Stimulated activated CD8-positive, alpha-beta memory T cell treated with anti-CD3 and anti-CD28 coated beads, Interleukin-2, amount 100 ng/mL, for 48 hours (primary cell): ENCODE data around the gene AKR7A2.
A peak's percentile ranks its signal among the peaks of the same experiment; 100 is the strongest.

Experiments
- DNase-seq, 2 donors: peaks; one replicate each; pipeline ENCODE4 v3.0.0-alpha.2; 2020; ENCODE audit warnings: low read depth in 2 of 2

AKR7A2 gene

GRCh38 chr1:19325958-19326747 lies 14.2 kb upstream of the AKR7A2 start:
- DNase-seq = no peak

DNA sequence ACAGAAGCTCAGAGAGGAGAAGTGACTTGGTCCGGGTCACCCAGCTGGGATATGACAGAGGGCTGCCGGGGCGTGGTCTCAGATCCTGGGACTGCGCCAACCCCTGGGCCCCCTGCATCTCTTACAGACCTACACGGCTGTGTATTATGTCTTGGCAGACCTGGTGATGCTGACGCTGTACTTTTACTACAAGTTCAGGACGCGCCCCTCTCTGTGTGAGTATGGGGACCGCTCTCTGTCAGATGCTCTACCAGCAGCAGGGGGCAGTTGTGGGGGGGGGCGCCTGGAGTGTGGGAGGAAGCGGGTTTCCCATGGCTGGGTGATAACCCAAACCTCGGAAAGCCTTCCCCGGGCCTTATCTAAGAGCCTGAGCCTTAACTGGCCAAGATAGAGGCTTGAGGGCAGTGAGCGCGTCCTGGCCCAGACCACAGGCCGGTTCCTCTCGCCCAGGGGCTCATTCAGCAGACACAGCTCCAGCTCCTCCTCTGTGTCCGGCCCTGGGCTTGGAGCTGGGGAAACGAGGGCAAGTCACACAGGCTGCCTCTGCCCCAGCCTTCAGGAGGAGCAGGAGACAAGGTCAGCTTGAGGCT lies 13.5 kb upstream of the AKR7A2 start:
- DNase-seq = no peak

DNA sequence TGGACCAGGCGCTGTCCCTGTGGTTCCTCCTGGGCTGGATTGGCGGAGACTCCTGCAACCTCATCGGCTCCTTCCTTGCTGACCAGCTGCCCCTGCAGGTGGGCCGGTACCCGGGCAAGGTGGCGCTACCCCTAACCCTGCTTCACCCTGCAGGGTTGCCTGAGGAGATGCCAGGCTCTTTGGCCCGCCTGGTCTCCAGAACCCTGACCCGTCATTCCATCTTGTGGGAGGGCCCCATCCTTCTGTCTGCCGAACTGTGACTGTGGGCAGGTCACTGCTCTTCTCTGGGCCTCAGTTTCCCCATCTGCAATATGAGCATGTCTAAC lies 12.7 kb upstream of the AKR7A2 start:
- no peak for DNase-seq

DNA sequence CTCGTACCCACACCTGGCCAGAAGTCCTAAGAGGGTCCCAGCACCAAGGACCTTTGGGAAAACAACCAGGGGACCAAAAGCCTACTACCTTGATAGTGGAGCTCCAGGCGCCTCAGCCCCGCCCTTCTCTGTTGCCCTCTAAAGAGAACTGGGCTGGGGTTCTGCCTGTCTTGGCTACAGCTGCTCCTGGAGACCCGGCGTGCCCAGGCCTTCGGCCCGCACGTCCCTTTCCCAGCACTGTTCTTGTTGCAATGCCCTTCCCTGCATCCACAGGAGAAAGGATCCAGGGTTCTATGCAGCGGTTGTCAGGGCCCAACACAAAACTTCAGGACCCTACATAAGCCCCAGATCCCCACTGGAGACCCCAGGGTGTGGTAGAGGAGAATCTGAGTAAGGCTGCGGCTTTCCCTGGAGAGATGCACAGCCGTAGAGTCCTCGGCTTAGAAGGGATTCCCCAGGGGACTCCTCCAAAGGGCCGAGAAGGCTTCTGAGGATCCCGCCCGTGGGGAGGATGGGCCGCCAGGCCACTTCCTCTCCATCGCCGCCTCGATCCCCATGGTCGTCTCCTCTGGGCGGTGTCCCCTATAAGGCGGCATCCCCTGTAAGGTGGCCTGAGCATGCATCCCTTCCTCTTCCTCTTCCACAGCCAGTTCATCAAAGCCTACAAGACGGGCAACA lies 12.2 kb upstream of the AKR7A2 start:
- no peak for DNase-seq

DNA sequence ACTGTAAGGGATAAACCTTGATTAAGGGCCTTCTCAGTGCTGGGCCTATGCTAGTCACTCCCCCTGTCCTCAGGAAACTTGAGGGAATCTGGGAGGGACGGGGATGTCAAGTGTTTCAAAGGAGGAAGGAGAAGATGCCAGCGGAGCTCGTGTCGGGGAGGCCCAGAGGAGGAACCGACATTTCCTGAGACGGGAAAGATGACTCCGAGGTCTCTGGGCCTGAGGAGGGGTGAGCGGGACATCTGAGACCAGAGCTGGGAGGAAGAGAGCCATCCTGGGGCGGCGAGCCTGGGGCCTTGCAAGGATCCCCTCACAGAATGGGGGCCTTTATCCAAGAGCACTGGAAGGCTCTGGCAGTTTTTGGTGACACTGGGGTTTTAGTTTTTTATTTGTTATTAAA lies 10.5 kb upstream of the AKR7A2 start:
- DNase-seq = no peak

GRCh38 chr1:19321071-19321470 lies 9.1 kb upstream of the AKR7A2 start:
- no peak for DNase-seq

- DNase-seq = no peak
Observed at GRCh38 chr1:19319196-19319595, 7.3 kb upstream of the AKR7A2 start.

GRCh38 chr1:19317126-19317910 lies 5.4 kb upstream of the AKR7A2 start:
- no peak for DNase-seq

DNA sequence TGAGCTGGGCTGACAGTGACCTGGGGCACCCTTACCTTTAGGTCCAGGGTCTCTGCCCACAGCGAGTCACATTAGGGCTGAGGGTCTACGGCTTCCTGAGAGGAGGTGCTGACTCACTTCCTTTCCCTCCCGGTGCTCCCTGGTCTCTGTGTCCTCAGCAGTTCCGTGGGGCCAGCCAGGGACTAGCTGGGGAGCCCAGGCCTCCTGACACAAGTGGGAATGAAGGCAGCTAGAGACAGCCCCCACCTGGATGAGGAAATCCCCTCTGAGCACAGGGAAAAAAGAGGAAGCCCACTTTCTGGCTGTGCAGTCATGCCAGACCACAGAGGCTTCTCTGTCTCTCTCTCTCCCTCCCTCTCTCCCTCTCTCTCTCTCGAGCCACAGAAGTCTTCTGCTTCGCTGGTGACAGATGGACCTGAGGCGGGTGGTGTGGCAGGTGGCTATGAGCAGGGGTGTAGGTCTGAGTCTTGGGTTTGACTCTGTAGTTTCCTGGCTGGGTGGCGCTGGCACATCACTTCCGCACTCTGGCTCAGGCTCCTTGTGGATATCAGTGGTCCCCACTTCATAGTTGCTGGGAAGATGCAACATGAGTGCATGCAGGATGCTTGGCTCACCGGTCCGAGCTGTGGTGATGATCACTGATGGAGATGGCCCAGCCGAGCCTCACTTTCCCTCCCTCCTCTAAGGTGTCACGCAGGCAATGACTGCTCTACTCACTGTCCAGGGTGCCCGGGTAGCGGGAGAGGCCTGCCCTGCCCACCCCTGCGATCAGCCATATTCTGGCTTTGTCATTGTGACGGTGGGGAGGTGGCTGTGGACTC lies 3.6 kb upstream of the AKR7A2 start:
- no peak for DNase-seq

GRCh38 chr1:19313961-19314882 lies 2.3 kb upstream of the AKR7A2 start:
- no peak for DNase-seq

DNA sequence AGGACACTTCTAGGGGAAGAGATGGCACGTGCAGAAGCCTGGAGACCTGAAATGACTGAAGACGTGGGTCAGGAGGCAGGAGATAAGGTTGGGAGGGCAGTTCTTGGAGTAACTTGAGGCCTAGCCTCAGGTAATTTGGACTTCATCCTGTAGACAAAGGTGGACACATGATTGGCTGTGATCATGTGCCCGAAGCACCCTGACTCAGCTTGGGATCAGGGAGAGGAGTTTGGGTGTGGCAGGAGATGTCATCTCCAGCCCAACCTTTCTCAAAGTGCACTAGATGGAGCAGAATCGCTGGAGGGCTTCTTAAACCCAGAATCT lies 1.7 kb upstream of the AKR7A2 start:
- DNase-seq = no peak

GRCh38 chr1:19312782-19313635 lies 1.1 kb upstream of the AKR7A2 start:
- DNase-seq = peak in 1 of 2 donors; percentile 26

- no peak for DNase-seq
Observed at GRCh38 chr1:19311503-19311930, 427 bp downstream of the AKR7A2 start.

DNA sequence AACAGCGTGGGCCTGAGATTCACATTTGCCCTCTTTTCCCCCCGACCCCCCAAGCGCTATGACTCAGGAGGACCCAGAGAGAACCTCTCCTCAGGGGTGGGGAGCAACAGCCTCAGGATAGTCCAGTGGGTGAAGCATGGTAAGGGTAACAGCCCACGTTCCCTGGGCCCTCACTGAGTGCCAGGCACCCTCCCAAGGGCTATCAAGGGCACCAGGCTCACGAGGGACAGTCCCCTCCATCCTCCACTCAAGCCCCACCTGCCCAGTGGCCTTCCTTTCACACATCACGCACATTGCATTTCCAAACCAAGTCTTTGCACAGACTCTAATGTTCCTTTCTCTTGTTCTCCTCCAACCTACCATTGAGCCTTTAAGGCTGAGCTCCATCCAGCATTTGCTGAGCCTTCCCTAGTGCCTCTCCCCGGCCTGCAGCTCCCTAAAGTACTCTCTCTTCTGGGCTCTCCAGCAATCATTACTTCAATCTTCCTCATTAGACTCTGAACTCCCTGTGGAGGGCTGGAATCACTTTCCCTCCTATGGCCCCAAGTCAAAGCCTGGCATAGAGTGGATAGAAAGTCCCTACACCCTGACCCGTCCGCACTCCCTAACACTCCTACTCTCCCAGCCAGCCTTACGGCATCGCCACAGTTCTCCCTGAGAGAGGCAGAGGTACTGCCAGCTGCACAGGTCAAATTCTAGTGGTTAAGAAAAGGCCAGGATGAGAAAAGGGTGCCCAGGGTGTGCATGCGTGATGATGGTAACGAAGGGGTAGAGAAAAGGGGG lies 1.0 kb downstream of the AKR7A2 start:
- no peak for DNase-seq

- no peak for DNase-seq
Observed at GRCh38 chr1:19310061-19310460, 1.9 kb downstream of the AKR7A2 start.

- no peak for DNase-seq
Observed at GRCh38 chr1:19309123-19309813, 2.7 kb downstream of the AKR7A2 start.

DNA sequence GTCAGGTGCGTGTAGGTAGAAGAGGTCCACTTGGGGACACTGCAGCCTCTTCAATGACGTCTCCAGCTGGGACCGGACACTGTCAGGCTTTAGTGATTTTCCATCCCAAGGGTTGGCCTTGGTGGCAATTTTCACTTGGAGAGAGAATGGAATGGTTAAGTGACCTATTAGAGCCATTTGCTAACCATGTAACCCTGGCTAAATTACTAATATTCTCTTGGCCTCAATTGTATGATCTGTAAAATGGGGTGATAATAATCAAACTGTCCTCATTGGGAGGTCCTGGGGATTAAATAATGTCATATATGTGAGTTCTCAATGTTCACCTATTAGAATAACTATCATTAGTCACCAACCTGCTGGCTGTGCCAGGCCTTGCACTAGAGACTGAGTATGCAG lies 3.4 kb downstream of the AKR7A2 start:
- no peak for DNase-seq
